ENCODE measurements around the gene ABCA7.

The ABCA7 gene

GRCh38 chr19:1060689-1061088 lies 20.8 kb downstream of the ABCA7 start:
- no peak for DNase-seq

GRCh38 chr19:1061987-1062386 lies 22.1 kb downstream of the ABCA7 start:
- DNase-seq, result no peak

DNA sequence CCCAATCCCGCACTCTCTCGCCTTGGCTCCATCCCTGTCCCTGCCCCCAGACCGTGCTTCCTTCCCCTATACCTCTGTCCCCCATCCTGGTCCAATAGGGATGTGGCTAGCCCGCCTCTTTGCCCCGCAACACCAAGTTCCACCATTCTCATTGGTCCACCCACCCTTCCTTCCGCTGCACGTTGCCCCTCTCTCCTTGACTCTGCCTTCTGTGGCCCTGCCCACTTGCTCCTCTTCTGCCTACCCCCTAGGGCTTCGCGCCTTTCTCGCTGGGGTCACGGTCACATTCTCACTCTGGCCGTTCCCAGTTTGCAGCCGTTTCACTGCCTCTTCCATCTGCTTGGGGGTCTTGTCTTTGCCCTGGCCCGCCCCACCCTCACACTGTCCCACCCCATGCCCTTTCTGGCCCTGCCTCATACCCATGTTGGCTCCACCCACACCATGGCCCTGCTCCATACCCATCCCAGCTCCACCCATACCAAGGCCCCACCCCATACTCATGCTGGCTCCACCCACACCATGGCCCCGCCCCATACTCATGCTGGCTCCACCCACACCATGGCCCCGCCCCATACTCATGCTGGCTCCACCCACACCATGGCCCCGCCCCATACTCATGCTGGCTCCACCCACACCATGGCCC lies 22.6 kb downstream of the ABCA7 start:
- no peak for DNase-seq

DNA sequence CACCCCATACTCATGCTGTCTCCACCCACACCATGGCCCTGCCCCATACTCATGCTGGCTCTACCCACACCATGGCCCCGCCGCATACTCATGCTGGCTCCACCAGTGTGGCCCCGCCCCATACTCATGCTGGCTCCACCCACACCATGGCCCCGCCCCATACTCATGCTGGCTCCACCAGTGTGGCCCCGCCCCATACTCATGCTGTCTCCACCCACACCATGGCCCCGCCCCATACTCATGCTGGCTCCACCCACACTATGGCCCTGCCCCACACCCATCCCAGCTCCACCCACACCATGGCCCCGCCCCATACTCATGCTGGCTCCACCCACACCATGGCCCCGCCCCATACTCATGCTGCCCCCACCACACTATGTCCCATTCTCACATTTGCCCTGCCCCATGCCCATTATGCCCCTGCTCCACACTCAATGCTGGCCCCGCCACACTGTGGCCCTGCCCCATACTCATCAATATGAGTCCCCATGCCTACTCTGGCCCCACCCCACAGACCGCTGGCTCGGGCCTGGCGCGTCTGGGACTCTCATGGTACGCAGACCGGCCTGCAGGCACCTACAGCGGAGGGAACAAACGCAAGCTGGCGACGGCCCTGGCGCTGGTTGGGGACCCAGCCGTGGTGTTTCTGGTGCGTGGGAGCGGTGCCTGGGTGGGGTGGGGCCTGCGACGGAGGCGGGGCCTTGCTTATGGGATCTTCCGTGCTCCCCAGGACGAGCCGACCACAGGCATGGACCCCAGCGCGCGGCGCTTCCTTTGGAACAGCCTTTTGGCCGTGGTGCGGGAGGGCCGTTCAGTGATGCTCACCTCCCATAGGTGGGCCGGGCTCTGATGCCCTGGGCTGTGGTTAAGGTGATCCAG lies 23.4 kb downstream of the ABCA7 start:
- DNase-seq, result no peak

DNA sequence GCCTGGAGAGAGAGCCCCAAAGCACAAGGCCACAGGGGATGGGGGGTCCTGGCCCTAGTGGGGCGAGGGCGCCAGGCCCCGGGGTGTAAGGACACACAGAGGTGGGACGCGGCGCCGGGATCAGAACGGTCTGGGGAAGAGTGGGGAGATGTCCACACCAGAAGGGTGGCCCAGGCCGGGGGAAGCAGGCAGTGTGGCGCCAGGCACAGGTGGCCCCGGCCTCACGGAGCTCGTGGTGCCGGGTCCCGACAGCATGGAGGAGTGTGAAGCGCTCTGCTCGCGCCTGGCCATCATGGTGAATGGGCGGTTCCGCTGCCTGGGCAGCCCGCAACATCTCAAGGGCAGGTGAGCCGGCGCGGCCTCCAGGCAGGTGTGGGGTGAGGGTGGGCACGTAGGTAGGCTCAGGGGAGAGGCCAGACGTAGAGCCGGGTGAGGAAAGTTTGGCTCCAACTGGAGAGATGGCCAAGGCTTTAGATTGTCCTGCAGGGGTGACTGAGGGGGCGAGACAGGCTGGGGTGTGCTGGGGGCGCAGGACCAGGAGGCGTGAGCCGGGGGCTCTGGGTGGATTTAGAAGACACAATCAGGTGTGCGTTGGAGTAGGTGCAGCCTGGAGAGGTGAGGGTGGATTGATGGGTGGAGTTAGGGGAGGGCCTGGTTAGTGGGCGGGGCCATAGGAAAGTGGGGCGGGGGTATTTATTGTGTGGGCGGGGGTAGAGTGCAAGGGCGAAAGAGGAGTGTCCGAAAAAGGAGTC lies 24.2 kb downstream of the ABCA7 start:
- DNase-seq, result no peak

- peak; percentile 62 for DNase-seq
Observed at GRCh38 chr19:1064661-1065605, 25.0 kb downstream of the ABCA7 start.

GRCh38 chr19:1065606-1066109 lies 25.8 kb downstream of the ABCA7 start:
- no peak for DNase-seq

DNA sequence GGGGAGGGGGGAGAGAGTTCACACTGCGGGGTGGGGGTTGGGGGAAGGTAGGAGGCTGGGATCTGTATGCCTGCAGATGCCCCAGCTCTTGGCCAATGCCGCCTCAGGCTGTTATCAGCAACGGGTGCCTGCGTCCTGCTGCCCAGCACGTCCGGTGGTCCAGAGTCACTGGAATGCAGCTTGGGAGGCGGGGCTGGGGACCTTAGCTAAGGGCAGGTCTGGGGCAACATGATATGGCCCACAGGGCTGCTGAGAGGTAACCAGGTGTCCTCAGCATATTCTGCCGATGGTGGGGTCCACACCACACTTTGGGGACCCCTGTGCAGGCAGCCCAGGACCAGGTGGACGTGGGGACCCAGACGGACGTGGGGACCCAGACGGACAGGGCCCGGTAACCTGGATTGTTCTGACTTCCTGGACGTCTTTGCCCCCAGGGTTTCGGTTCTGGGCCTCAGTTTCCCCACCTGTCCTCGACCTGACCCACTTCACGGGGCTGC lies 26.4 kb downstream of the ABCA7 start:
- no peak for DNase-seq

DNA sequence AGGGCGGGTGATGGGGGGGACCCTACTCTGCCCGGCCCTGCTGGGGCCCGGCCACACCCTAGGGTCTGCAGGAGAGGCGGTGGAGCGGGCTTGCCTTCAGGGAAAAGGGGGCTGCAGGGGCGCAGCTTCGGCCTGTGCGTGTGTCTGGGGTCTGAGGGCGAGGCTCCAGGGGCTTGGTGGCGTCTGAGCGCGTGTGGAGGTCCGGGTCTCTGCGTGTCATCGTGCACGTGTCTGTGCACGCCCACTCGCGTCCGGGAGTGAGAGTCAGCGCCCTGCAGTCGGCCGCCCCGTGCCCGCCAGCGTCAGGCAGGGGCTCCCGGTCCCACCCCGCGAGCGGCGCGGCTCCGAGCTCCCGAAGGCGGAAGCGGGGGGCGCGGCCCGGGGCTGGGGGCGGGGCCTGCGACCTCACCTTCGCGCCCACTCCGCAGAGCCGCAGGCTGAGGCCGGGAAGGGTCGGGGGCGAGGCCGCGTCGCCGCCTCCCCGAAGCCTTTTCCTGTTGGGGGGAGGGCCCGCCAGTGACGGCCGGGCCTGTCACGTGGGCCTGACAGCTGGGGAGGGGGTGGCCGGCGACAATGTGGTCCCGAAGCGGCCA lies 26.9 kb downstream of the ABCA7 start, which contains the start of gene ARHGAP45:
Gene ARHGAP45, plus strand, starts transcription at position 420 of the 593 bp plus-strand sequence. CDS start 239 bp downstream, outside the sequence.
- peak; percentile 76 for DNase-seq

- peak; percentile 47 for DNase-seq
Observed at GRCh38 chr19:1067341-1067957, 27.5 kb downstream of the ABCA7 start.

- no peak for DNase-seq
Observed at GRCh38 chr19:1068009-1069001, 28.4 kb downstream of the ABCA7 start.

GRCh38 chr19:1069009-1069779 lies 29.3 kb downstream of the ABCA7 start:
- no peak for DNase-seq

GRCh38 chr19:1070576-1070930 lies 30.6 kb downstream of the ABCA7 start:
- DNase-seq, result no peak

DNA sequence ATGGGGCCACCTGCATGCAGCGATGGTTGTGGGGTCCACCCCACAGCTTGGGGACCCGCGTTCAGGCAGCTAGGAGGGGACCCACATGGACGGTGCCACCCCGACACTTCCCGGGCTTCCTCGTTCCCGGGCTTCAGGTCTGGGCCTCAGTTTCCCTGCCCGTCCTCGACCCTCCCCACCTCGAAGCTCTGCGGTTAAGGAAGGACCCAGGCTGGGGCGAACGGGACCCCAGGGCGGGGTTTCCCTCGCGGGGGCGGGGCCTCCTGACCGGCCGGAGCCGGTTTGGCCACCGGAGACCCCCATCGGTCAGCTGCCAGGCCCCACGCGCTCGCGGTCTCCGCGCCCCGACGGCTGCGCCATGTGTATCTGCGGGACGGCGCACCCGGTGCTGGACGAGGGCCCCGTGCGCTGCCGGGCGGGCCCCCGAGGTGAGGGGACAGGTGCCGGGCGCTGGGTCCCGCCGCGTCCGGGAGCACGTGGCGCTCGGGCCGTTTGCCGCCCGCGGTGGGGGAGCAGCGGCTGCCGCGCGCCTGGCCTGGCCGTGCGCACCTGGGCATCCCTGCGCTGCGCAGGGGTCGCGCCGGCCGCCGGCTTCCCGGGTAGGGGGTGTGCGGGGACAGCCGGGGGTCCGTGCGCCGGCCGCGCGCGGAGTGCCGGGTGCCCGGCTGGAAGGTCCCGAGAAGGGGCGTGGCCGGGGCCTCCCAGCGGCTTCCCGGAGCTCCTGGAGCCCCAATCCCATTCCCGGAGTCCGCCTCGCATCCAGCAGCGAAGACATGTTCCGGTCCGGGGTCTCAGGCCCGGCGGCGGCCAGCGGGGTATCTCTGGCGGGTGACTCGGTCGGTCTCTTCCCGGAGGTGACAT lies 31.3 kb downstream of the ABCA7 start:
- no peak for DNase-seq

GRCh38 chr19:1072371-1073015 lies 32.6 kb downstream of the ABCA7 start:
- DNase-seq, result no peak

GRCh38 chr19:1073063-1073955 lies 33.4 kb downstream of the ABCA7 start:
- no peak for DNase-seq
